22Rv1 (cell line): Measurements from ENCODE around the gene DARS2.

Source experiments
- CTCF ChIP-seq: fragments of 450-650 bp; IDR thresholded peaks from 2 replicates; pipeline ENCODE4 v1.5.1; 2017; ENCODE audit warnings: mild to moderate bottlenecking
- ZFX ChIP-seq: fragments of 450-650 bp; IDR thresholded peaks from 2 replicates; pipeline ENCODE4 v1.6.1; 2017; ENCODE audit warnings: antibody characterized with exemption, borderline replicate concordance

GRCh38 chr1:173894189-173894588, 69.7 kb downstream of the DARS2 start:
- TF ChIP-seq CTCF (no peak), ZFX (no peak)
